ENCODE data around the gene ETV7. TPM values are rescaled to one million over a fixed set of nuclear protein-coding genes. Genes with fewer than 3 reads are reported as not detected.

Gene ETV7
- total RNA-seq, 1 experiment from 2014 or later, result 0.58 TPM

DNA sequence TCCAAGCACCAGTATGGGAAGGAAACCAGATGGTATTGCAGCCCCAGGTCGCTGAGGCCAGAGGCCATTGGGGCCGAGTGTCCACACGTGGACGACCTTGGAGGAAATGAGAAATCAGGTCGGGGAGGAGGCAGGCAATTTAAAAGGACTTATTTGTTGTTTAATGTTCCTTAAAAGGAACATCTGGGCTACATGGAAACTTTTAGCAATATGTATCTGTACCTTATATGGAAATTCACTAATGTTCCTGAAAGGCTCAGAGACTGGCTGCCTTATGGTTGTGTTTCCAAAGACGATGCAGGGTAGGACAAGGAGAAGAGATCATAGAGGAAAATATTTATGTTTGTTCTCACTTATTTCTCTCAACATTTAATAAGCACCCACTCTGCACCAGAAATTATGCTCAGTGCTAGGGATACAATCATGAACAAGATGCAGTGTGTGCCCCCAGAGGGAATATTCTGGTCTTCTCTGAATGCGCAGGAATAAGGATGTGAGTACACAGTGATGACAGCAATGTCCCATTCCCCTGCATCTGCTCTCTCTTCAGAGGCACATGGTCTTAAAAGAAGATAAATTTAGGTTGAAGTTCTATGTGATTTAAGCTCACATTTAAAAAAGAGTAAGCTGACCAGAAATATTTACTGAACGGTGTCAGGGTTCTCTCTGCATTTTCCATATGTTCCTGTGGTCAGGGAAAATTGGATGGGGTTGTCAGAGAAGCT is 54.1 kb downstream of the ETV7 start:
- Histone ChIP-seq H3K27me3 (replicated peaks; ENCODE audit: insufficient read depth, low read depth, low read length, poor library complexity) (peaks cover 3% of the 10 kb centered on the region), H3K9me3 (ENCODE audit: low read depth, low read length, poor library complexity, severe bottlenecking) (no peaks in the 10 kb centered on the region), H3K27ac (ENCODE audit: low read depth, low read length, poor library complexity, severe bottlenecking) (no peak overlapping the region), H3K36me3 (ENCODE audit: insufficient read depth, low read length, poor library complexity, severe bottlenecking) (no peaks in the 10 kb centered on the region), H3K4me3 (ENCODE audit: low read depth, low read length, poor library complexity, severe bottlenecking) (no peak overlapping the region), H3K4me1 (ENCODE audit: insufficient read depth, low read length, poor library complexity, severe bottlenecking) (no peaks in the 10 kb centered on the region)
- no peak for DNase-seq (ENCODE audit: low spot score)
- ChIA-PET CTCF (no interaction called here), POLR2A (ENCODE audit: low non-redundant PET) (no interaction called here)
- no TSS peak for BruUV-seq (replicated peaks)
- intact Hi-C loops (cut with micrococcal nuclease; ENCODE audit: unreplicated experiment), result no loop called here
- TF ChIP-seq, protein P1, sequence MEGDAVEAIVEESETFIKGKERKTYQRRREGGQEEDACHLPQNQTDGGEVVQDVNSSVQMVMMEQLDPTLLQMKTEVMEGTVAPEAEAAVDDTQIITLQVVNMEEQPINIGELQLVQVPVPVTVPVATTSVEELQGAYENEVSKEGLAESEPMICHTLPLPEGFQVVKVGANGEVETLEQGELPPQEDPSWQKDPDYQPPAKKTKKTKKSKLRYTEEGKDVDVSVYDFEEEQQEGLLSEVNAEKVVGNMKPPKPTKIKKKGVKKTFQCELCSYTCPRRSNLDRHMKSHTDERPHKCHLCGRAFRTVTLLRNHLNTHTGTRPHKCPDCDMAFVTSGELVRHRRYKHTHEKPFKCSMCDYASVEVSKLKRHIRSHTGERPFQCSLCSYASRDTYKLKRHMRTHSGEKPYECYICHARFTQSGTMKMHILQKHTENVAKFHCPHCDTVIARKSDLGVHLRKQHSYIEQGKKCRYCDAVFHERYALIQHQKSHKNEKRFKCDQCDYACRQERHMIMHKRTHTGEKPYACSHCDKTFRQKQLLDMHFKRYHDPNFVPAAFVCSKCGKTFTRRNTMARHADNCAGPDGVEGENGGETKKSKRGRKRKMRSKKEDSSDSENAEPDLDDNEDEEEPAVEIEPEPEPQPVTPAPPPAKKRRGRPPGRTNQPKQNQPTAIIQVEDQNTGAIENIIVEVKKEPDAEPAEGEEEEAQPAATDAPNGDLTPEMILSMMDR (conservative IDR thresholded peaks at IDR 0.05; ENCODE audit: low read depth, low read length), result no peak
- no peak for TF ChIP-seq EZH2 (IDR thresholded peaks at IDR 0.05; ENCODE audit: borderline replicate concordance, low read depth, low read length, poor library complexity, severe bottlenecking)

DNA sequence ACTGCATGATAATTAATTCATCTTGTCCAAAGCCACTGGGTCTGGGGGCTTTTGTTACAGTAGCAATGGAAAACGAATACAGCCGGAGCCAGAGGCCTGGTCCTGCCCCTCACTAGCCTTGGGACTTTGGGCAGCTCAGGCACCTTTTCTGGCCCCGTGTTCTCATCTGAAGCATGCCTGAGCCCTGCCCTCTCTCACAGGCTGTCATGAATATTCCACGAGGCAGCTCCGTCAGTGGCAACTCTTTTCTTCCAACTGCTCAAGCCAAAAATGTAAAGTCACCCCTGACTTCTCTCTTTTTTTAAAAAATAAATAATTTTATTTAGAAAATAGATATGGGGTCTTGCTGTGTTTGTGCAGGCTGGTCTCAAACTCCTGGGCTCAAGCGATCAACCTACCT is 56.1 kb downstream of the ETV7 start:
- H3K9me3 ChIP-seq (ENCODE audit: low read depth, low read length, poor library complexity, severe bottlenecking), result no peaks in the 10 kb centered on the region
- ChIA-PET POLR2A (ENCODE audit: low non-redundant PET) (no interaction called here), CTCF (no interaction called here)
- no peaks in the 10 kb centered on the region for H3K36me3 ChIP-seq (ENCODE audit: insufficient read depth, low read length, poor library complexity, severe bottlenecking)
- DNase-seq (ENCODE audit: low spot score), result no peak
- peaks cover 3% of the 10 kb centered on the region for H3K27me3 ChIP-seq (replicated peaks; ENCODE audit: insufficient read depth, low read depth, low read length, poor library complexity)
- no peak overlapping the region for H3K27ac ChIP-seq (ENCODE audit: low read depth, low read length, poor library complexity, severe bottlenecking)
- BruUV-seq (replicated peaks), result no TSS peak
- no peak for TF ChIP-seq EZH2 (IDR thresholded peaks at IDR 0.05; ENCODE audit: borderline replicate concordance, low read depth, low read length, poor library complexity, severe bottlenecking)
- intact Hi-C loops (cut with micrococcal nuclease; ENCODE audit: unreplicated experiment), result no loop called here
- H3K4me3 ChIP-seq (ENCODE audit: low read depth, low read length, poor library complexity, severe bottlenecking), result no peak overlapping the region
- no peaks in the 10 kb centered on the region for H3K4me1 ChIP-seq (ENCODE audit: insufficient read depth, low read length, poor library complexity, severe bottlenecking)

DNA sequence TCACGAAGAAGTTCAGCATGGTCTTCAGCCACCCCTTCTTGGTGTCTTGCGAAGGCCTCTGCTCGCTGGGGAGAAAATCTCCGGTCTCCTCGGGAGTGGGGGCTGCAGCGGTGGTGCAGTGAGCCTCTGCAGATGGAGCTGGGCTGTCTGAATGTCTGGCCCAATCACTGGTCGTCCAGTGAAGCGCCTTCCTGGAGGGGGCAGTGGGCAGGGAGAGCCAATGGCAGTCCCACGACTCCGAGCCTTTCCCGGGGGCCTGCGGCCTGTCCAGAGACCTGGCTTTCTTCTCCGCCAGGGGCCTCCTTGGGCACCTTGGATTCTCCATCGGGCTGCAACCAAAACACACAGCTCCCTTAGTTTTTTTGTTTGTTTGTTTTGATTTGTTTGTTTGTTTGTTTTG is 57.1 kb downstream of the ETV7 start:
- Histone ChIP-seq H3K36me3 (ENCODE audit: insufficient read depth, low read length, poor library complexity, severe bottlenecking) (no peaks in the 10 kb centered on the region), H3K9me3 (ENCODE audit: low read depth, low read length, poor library complexity, severe bottlenecking) (no peaks in the 10 kb centered on the region), H3K27ac (ENCODE audit: low read depth, low read length, poor library complexity, severe bottlenecking) (no peak overlapping the region), H3K27me3 (replicated peaks; ENCODE audit: insufficient read depth, low read depth, low read length, poor library complexity) (peaks cover 3% of the 10 kb centered on the region), H3K4me1 (ENCODE audit: insufficient read depth, low read length, poor library complexity, severe bottlenecking) (no peaks in the 10 kb centered on the region), H3K4me3 (ENCODE audit: low read depth, low read length, poor library complexity, severe bottlenecking) (no peak overlapping the region)
- ChIA-PET POLR2A (ENCODE audit: low non-redundant PET) (no interaction called here), CTCF (no interaction called here)
- BruUV-seq (replicated peaks), result no TSS peak
- DNase-seq (ENCODE audit: low spot score), result no peak
- no peak for TF ChIP-seq EZH2 (IDR thresholded peaks at IDR 0.05; ENCODE audit: borderline replicate concordance, low read depth, low read length, poor library complexity, severe bottlenecking)
- TF ChIP-seq, protein P1 (conservative IDR thresholded peaks at IDR 0.05; ENCODE audit: low read depth, low read length), result no peak
- intact Hi-C loops (cut with micrococcal nuclease; ENCODE audit: unreplicated experiment), result no loop called here

DNA sequence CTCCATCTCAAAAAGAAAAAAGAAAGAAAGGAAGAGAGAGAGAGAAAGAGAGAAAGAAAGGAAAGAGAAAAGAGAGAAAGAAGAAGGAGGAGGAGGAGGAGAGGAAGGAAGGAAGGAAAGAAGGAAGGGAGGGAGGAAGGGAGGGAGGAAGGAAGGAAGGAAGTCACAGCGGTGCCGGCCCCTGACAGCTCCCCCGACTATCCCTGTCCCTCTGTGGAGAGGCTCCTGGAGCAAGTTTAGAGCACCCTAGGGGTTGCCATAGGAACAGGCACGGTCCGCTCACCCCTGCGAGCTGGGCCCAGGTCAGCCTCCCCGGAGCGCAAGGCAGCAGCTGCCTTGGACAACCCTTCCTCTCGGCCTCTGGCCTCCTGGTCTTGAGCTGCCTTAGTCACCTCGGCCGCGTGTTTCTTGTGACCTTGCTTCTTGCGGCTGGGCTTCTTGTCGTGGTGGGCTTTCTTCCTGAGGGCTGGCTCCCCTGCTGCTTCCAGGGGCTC is 57.6 kb downstream of the ETV7 start:
- CTCF ChIA-PET, result no interaction called here

More for the DNA sequence above, 57.6 kb downstream of the ETV7 start:
- H3K27me3 ChIP-seq (replicated peaks; ENCODE audit: insufficient read depth, low read depth, low read length, poor library complexity), result peaks cover 3% of the 10 kb centered on the region
- no TSS peak for BruUV-seq (replicated peaks)
- POLR2A ChIA-PET (ENCODE audit: low non-redundant PET), result no interaction called here
- no peak for DNase-seq (ENCODE audit: low spot score)
- H3K27ac ChIP-seq (ENCODE audit: low read depth, low read length, poor library complexity, severe bottlenecking), result no peak overlapping the region
- no peaks in the 10 kb centered on the region for H3K9me3 ChIP-seq (ENCODE audit: low read depth, low read length, poor library complexity, severe bottlenecking)
- no peak for TF ChIP-seq EZH2 (IDR thresholded peaks at IDR 0.05; ENCODE audit: borderline replicate concordance, low read depth, low read length, poor library complexity, severe bottlenecking)
- TF ChIP-seq, protein P1 (conservative IDR thresholded peaks at IDR 0.05; ENCODE audit: low read depth, low read length), result no peak
- no peak overlapping the region for H3K4me3 ChIP-seq (ENCODE audit: low read depth, low read length, poor library complexity, severe bottlenecking)
- intact Hi-C loops (cut with micrococcal nuclease; ENCODE audit: unreplicated experiment), result no loop called here
- no peaks in the 10 kb centered on the region for H3K36me3 ChIP-seq (ENCODE audit: insufficient read depth, low read length, poor library complexity, severe bottlenecking)
- H3K4me1 ChIP-seq (ENCODE audit: insufficient read depth, low read length, poor library complexity, severe bottlenecking), result no peaks in the 10 kb centered on the region

All from A673 (cell line).